ENCODE data around the gene VPREB3. TPM values are rescaled to one million over a fixed set of nuclear protein-coding genes. Genes with fewer than 3 reads are reported as not detected.

The VPREB3 gene
- total RNA-seq, 4 donors from 2014 or later, result not detected

DNA sequence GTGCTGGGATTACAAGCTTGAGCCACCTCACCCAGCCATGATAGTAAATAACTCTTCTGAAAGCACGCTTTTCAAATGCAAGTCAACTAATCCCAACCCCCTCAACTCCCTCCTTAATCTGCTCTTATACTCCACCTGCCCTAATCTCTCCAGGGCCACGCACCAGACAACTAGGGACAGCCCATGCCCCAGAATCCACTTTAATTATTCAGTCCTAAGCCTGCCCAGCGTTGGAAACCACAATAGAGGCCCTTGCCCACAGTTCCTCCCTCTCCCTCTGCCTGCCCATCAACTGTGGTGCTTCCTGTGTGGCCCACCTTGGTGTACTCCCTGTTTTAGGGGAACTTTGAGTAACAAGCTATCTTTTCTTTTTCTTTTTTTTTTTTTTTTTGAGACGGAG, 2.7 kb upstream of the VPREB3 start:
- DNase-seq, result no peak
- intact Hi-C loops (cut with DNase I; ENCODE audit: low total_unique reads), result no loop called here
- TF ChIP-seq CTCF (IDR thresholded peaks at IDR 0.05), result no peak
- no peak for TF ChIP-seq POLR2A (IDR thresholded peaks at IDR 0.05)
- Histone ChIP-seq H3K36me3 (no peaks in the 10 kb centered on the region), H3K9me3 (no peaks in the 10 kb centered on the region), H3K27ac (no peak overlapping the region), H3K4me3 (no peak overlapping the region), H3K27me3 (no peaks in the 10 kb centered on the region), H3K4me1 (no peaks in the 10 kb centered on the region)

GRCh38 chr22:23755711-23756110, 1.5 kb upstream of the VPREB3 start:
- Histone ChIP-seq H3K4me1 (no peaks in the 10 kb centered on the region), H3K27me3 (no peaks in the 10 kb centered on the region), H3K4me3 (no peak overlapping the region), H3K9me3 (no peaks in the 10 kb centered on the region), H3K36me3 (no peaks in the 10 kb centered on the region), H3K27ac (no peak overlapping the region)
- no peak for DNase-seq
- TF ChIP-seq CTCF (IDR thresholded peaks at IDR 0.05) (no peak), POLR2A (IDR thresholded peaks at IDR 0.05) (no peak)
- intact Hi-C loops (cut with DNase I; ENCODE audit: low total_unique reads), result no loop called here

- TF ChIP-seq POLR2A (IDR thresholded peaks at IDR 0.05) (no peak), CTCF (IDR thresholded peaks at IDR 0.05) (no peak)
- H3K9me3 ChIP-seq, result no peaks in the 10 kb centered on the region
- intact Hi-C loops (cut with DNase I; ENCODE audit: low total_unique reads), result no loop called here
- DNase-seq, result no peak
- H3K27ac ChIP-seq, result no peak overlapping the region
- H3K27me3 ChIP-seq, result no peaks in the 10 kb centered on the region
- no peaks in the 10 kb centered on the region for H3K36me3 ChIP-seq
- no peak overlapping the region for H3K4me3 ChIP-seq
- no peaks in the 10 kb centered on the region for H3K4me1 ChIP-seq
Observed at GRCh38 chr22:23754980-23755636, 883 bp upstream of the VPREB3 start.

DNA sequence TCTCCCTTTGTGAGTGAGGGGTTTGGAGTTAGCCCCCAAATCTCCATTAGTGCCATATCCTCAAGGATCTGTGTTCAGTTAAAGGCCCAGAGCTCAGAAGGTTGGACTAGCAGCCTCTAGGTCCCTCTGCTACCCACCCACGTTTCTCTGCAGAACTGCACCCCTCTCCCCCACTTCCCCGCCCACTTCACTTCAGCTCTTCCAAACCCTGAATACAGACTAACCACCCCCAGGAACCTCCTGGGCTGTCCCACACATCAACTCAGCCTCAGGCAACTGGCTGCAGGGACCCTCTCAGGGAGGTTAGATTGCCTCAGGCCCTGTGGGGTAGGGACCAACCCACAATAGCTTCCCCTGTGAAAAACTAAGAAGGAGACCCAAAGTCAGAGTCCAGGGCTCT, 840 bp downstream of the VPREB3 start:
- TF ChIP-seq CTCF (IDR thresholded peaks at IDR 0.05) (no peak), POLR2A (IDR thresholded peaks at IDR 0.05) (no peak)
- no peaks in the 10 kb centered on the region for H3K27me3 ChIP-seq
- H3K9me3 ChIP-seq, result no peaks in the 10 kb centered on the region
- intact Hi-C loops (cut with DNase I; ENCODE audit: low total_unique reads), result no loop called here
- H3K4me1 ChIP-seq, result no peaks in the 10 kb centered on the region
- H3K4me3 ChIP-seq, result no peak overlapping the region
- no peaks in the 10 kb centered on the region for H3K36me3 ChIP-seq
- no peak for DNase-seq
- no peak overlapping the region for H3K27ac ChIP-seq

DNA sequence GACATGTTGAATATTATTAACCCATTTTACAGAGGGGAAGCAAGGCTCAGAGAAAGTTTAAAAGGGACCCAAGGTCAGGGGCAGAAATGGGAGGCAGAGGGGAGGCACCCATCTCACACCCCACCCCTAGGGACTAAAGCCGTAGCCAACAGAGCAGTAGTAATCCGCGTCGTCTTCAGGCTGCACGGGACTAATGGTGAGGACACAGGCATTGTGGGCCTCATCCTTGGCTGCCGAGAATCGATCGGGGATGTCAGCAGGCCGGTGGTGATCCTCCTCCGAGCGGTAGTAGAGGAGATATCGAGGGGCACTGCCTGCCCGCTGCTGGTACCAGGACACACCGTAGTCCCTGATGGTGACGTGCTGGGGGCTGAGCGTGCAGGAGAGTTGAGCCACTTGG, 1.5 kb downstream of the VPREB3 start:
- intact Hi-C loops (cut with DNase I; ENCODE audit: low total_unique reads), result no loop called here
- Histone ChIP-seq H3K9me3 (no peaks in the 10 kb centered on the region), H3K4me1 (no peaks in the 10 kb centered on the region), H3K27me3 (no peaks in the 10 kb centered on the region), H3K36me3 (no peaks in the 10 kb centered on the region), H3K27ac (no peak overlapping the region), H3K4me3 (no peak overlapping the region)
- TF ChIP-seq CTCF (IDR thresholded peaks at IDR 0.05) (no peak), POLR2A (IDR thresholded peaks at IDR 0.05) (no peak)
- no peak for DNase-seq
